GM23338 (cell line): Measurements from ENCODE around the gene PRPSAP2.

Experiments used
- CREB1 ChIP-seq: fragments of 250-450 bp; sonication (Bioruptor Pico); IDR thresholded peaks from 2 replicates; pipeline ENCODE4 v1.5.0; 2020; ENCODE audit warnings: low read depth, mild to moderate bottlenecking, moderate library complexity
- EZH2 ChIP-seq: fragments of 200-600 bp; sonication (generic); IDR thresholded peaks from one replicate; pipeline ENCODE4 v1.8.0; 2017; ENCODE audit warnings: antibody characterized with exemption, mild to moderate bottlenecking, low read depth; ENCODE audit not compliant: unreplicated experiment
- EZH2phosphoT487 ChIP-seq: fragments of 200-600 bp; sonication (generic); IDR thresholded peaks from one replicate; pipeline ENCODE4 v1.8.1; 2018; ENCODE audit warnings: antibody characterized with exemption; ENCODE audit not compliant: unreplicated experiment
- JUNB ChIP-seq: IDR thresholded peaks from one replicate; pipeline ENCODE4 v1.6.1; 2016; ENCODE audit warnings: antibody characterized with exemption; ENCODE audit not compliant: unreplicated experiment
- POLR2AphosphoS5 ChIP-seq: IDR thresholded peaks from 2 replicates; pipeline ENCODE4 v1.6.1; 2016; ENCODE audit warnings: antibody characterized with exemption, low read depth
- STAT1 ChIP-seq: IDR thresholded peaks from one replicate; pipeline ENCODE4 v1.6.1; 2016; ENCODE audit warnings: antibody characterized with exemption; ENCODE audit not compliant: unreplicated experiment
- ZNF331 ChIP-seq: fragments of 250-450 bp; sonication (Bioruptor Pico); IDR thresholded peaks from 2 replicates; pipeline ENCODE4 v1.5.0; 2020; ENCODE audit warnings: low read depth, mild to moderate bottlenecking, moderate library complexity
- TF ChIP-seq, protein P1 (sequence below), 2 experiments: fragments of 200-600 bp in 1 of 2; sonication (generic) in 1 of 2; conservative IDR thresholded peaks; 2 replicates each; pipeline versions ENCODE4 v1.5.1 to v1.6.1; 2016 to 2017; ENCODE audit warnings: antibody characterized with exemption in 2 of 2, low read depth in 2 of 2, mild to moderate bottlenecking in 2 of 2, moderate library complexity in 1 of 2
- TF ChIP-seq, protein P2 (sequence below): IDR thresholded peaks from 2 replicates; pipeline ENCODE4 v1.6.1; 2016; ENCODE audit warnings: antibody characterized with exemption
- TF ChIP-seq, protein P3 (sequence below): IDR thresholded peaks from one replicate; pipeline ENCODE4 v1.6.1; 2018; ENCODE audit warnings: antibody characterized with exemption; ENCODE audit not compliant: unreplicated experiment

DNA sequence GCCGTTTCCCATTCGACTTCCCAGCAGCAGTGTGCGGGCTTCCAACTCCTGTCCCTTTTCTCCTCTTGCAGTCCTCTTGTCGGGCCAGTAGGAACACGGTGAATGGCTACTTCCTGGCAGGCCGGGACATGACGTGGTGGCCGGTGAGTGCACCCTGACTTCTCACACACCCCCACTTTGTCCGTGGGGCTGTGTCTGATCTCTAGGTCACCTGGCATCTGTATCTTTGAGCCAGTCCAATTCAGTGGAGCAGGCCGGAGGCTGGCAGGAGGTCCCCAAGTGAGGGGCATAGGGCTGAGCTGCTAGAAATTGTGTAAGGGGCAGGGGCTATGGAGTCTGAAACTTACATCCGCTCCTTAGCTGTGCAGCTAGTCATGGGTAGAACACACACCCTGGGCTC, 100.7 kb downstream of the PRPSAP2 start:
- TF ChIP-seq, protein P1, sequence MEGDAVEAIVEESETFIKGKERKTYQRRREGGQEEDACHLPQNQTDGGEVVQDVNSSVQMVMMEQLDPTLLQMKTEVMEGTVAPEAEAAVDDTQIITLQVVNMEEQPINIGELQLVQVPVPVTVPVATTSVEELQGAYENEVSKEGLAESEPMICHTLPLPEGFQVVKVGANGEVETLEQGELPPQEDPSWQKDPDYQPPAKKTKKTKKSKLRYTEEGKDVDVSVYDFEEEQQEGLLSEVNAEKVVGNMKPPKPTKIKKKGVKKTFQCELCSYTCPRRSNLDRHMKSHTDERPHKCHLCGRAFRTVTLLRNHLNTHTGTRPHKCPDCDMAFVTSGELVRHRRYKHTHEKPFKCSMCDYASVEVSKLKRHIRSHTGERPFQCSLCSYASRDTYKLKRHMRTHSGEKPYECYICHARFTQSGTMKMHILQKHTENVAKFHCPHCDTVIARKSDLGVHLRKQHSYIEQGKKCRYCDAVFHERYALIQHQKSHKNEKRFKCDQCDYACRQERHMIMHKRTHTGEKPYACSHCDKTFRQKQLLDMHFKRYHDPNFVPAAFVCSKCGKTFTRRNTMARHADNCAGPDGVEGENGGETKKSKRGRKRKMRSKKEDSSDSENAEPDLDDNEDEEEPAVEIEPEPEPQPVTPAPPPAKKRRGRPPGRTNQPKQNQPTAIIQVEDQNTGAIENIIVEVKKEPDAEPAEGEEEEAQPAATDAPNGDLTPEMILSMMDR (conservative IDR thresholded peaks at IDR 0.05; ENCODE audit: low read depth in 2 of 2) = no peak
- TF ChIP-seq EZH2 = no peak
- TF ChIP-seq STAT1 = no peak
- no peak for TF ChIP-seq ZNF331 (CRISPR knock-in tag)
- no peak for TF ChIP-seq POLR2AphosphoS5
- TF ChIP-seq EZH2phosphoT487 = no peak
- TF ChIP-seq, protein P2, sequence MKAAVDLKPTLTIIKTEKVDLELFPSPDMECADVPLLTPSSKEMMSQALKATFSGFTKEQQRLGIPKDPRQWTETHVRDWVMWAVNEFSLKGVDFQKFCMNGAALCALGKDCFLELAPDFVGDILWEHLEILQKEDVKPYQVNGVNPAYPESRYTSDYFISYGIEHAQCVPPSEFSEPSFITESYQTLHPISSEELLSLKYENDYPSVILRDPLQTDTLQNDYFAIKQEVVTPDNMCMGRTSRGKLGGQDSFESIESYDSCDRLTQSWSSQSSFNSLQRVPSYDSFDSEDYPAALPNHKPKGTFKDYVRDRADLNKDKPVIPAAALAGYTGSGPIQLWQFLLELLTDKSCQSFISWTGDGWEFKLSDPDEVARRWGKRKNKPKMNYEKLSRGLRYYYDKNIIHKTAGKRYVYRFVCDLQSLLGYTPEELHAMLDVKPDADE = no peak
- TF ChIP-seq CREB1 = no peak
- TF ChIP-seq, protein P3, sequence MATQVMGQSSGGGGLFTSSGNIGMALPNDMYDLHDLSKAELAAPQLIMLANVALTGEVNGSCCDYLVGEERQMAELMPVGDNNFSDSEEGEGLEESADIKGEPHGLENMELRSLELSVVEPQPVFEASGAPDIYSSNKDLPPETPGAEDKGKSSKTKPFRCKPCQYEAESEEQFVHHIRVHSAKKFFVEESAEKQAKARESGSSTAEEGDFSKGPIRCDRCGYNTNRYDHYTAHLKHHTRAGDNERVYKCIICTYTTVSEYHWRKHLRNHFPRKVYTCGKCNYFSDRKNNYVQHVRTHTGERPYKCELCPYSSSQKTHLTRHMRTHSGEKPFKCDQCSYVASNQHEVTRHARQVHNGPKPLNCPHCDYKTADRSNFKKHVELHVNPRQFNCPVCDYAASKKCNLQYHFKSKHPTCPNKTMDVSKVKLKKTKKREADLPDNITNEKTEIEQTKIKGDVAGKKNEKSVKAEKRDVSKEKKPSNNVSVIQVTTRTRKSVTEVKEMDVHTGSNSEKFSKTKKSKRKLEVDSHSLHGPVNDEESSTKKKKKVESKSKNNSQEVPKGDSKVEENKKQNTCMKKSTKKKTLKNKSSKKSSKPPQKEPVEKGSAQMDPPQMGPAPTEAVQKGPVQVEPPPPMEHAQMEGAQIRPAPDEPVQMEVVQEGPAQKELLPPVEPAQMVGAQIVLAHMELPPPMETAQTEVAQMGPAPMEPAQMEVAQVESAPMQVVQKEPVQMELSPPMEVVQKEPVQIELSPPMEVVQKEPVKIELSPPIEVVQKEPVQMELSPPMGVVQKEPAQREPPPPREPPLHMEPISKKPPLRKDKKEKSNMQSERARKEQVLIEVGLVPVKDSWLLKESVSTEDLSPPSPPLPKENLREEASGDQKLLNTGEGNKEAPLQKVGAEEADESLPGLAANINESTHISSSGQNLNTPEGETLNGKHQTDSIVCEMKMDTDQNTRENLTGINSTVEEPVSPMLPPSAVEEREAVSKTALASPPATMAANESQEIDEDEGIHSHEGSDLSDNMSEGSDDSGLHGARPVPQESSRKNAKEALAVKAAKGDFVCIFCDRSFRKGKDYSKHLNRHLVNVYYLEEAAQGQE = no peak
- TF ChIP-seq JUNB = no peak
